Raji (cell line): Measurements from ENCODE around the gene PBX3.

ENCODE experiments used
- POLR2A ChIP-seq: IDR thresholded peaks from 2 replicates; pipeline ENCODE4 v1.6.1; 2011; ENCODE audit warnings: low read depth, low read length, control low read depth; ENCODE audit not compliant: insufficient read depth

PBX3 gene

GRCh38 chr9:125831054-125831453 is 83.9 kb downstream of the PBX3 start:
- TF ChIP-seq POLR2A = no peak

- TF ChIP-seq POLR2A = no peak
Measured at GRCh38 chr9:125831616-125832015, 84.4 kb downstream of the PBX3 start.

GRCh38 chr9:125835655-125836054 is 88.5 kb downstream of the PBX3 start:
- TF ChIP-seq POLR2A = no peak

GRCh38 chr9:125839317-125839716 is 92.1 kb downstream of the PBX3 start:
- no peak for TF ChIP-seq POLR2A

- TF ChIP-seq POLR2A = no peak
Measured at GRCh38 chr9:125841444-125841843, 94.3 kb downstream of the PBX3 start.

GRCh38 chr9:125842242-125842641 is 95.1 kb downstream of the PBX3 start:
- TF ChIP-seq POLR2A = no peak

GRCh38 chr9:125843646-125844045 is 96.5 kb downstream of the PBX3 start:
- TF ChIP-seq POLR2A = no peak

GRCh38 chr9:125844611-125845010 is 97.4 kb downstream of the PBX3 start:
- no peak for TF ChIP-seq POLR2A

GRCh38 chr9:125845271-125845808 is 98.2 kb downstream of the PBX3 start:
- no peak for TF ChIP-seq POLR2A

GRCh38 chr9:125847735-125848134 is 100.6 kb downstream of the PBX3 start:
- TF ChIP-seq POLR2A = no peak

GRCh38 chr9:125850106-125850632 is 103.0 kb downstream of the PBX3 start:
- TF ChIP-seq POLR2A = no peak

- no peak for TF ChIP-seq POLR2A
Measured at GRCh38 chr9:125850763-125851162, 103.6 kb downstream of the PBX3 start.

- no peak for TF ChIP-seq POLR2A
Measured at GRCh38 chr9:125851979-125852378, 104.8 kb downstream of the PBX3 start.

- no peak for TF ChIP-seq POLR2A
Measured at GRCh38 chr9:125852386-125852785, 105.2 kb downstream of the PBX3 start.

GRCh38 chr9:125854553-125855275 is 107.5 kb downstream of the PBX3 start:
- TF ChIP-seq POLR2A = no peak

GRCh38 chr9:125856331-125856730 is 109.2 kb downstream of the PBX3 start:
- TF ChIP-seq POLR2A = no peak
